Transverse colon (tissue), 4 donors: Measurements from ENCODE around the gene TMEM63B. TPM values are rescaled to one million over a fixed set of nuclear protein-coding genes. Genes with fewer than 3 reads are reported as not detected.

Experiments used
- DNase-seq: peaks from one replicate; pipeline ENCODE4 v3.0.0-alpha.2; 2019
- H3K27ac ChIP-seq, 4 donors: fragments of 200-600 bp; sonication (generic); 2 replicates each; pipeline ENCODE4 v1.5.1; 2016 to 2018; ENCODE audit warnings: inconsistent platforms in 4 of 4
- H3K27me3 ChIP-seq: fragments of 200-600 bp; sonication (generic); 2 replicates; pipeline ENCODE4 v1.5.1; 2017; ENCODE audit warnings: inconsistent platforms
- H3K36me3 ChIP-seq, 4 donors: fragments of 200-600 bp; sonication (generic); 2 replicates each; pipeline ENCODE4 v1.5.1; 2017 to 2019; ENCODE audit warnings: inconsistent platforms in 4 of 4
- H3K4me1 ChIP-seq, 4 donors: fragments of 200-600 bp; sonication (generic); 2 replicates each; pipeline ENCODE4 v1.5.1; 2017 to 2020; ENCODE audit warnings: inconsistent platforms in 4 of 4
- H3K4me3 ChIP-seq, 4 donors: fragments of 200-600 bp; sonication (generic); 1 replicate in 1 of 4; 2 replicates in 3 of 4; pipeline versions ENCODE4 v1.5.1 to v1.6.1; 2017 to 2019; ENCODE audit warnings: inconsistent platforms in 4 of 4
- H3K9me3 ChIP-seq, 2 donors: fragments of 200-600 bp; sonication (generic); 2 replicates each; pipeline ENCODE4 v1.5.1; 2017 to 2019; ENCODE audit warnings: inconsistent platforms in 2 of 2
- CTCF ChIP-seq, 5 experiments: fragments of 200-600 bp in 3 of 5; fragments of 450-650 bp in 2 of 5; sonication (generic) in 3 of 5; IDR thresholded peaks; 1 replicate in 2 of 5; 2 replicates in 3 of 5; pipeline ENCODE4 v1.5.1; 2016 to 2017; ENCODE audit warnings: antibody characterized with exemption in 5 of 5, inconsistent platforms in 3 of 5, mild to moderate bottlenecking in 2 of 5, moderate library complexity in 1 of 5
- EP300 ChIP-seq: sonication (generic); formaldehyde crosslinking; IDR thresholded peaks from one replicate; pipeline ENCODE4 v1.6.1; 2017; ENCODE audit warnings: antibody characterized with exemption, low read depth
- POLR2A ChIP-seq: fragments of 450-650 bp; IDR thresholded peaks from one replicate; pipeline ENCODE4 v1.6.1; 2016; ENCODE audit warnings: antibody characterized with exemption, mild to moderate bottlenecking, moderate library complexity
- POLR2AphosphoS5 ChIP-seq, 3 donors: sonication (generic); formaldehyde crosslinking; IDR thresholded peaks; one replicate each; pipeline ENCODE4 v1.6.1; 2016; ENCODE audit warnings: antibody characterized with exemption in 3 of 3
- WGBS, 2 donors: methylation state at CpG; one replicate each; pipeline ENCODE4 v1.1.5; 2018; ENCODE audit warnings: low coverage in 1 of 2; 5-methylcytosine and 5-hydroxymethylcytosine counted together
- in situ Hi-C, 4 donors: fragments of 200-750 bp; cut with MboI; loops; one replicate each; pipeline versions ENCODE4 v1.15.0 to v1.15.1; 2017; ENCODE audit warnings: low sequenced_read_pairs in 3 of 4, low pct_ligation_motif_present in 1 of 4, low pct_unique_long_range_greater_than_20kb in 1 of 4
- intact Hi-C: fragments of 100-400 bp; cut with DNase I; formaldehyde crosslinking; loops from one replicate; pipeline ENCODE4 v1.15.1; 2023; ENCODE audit warnings: low total_unique reads
- total RNA-seq, 4 donors: library from RNA; depleted of rRNA; stranded (reverse); fragments of >200 nt; gene quantifications; one replicate each; pipeline ENCODE4 v1.1.0, GENCODE V29; 2016

TMEM63B gene
- total RNA-seq, 4 donors from 2014 or later = 35.0 to 258 (median 89.4) TPM

- H3K36me3 ChIP-seq = peaks cover 0 to 35% (median 10%) of the 10 kb centered on the region in 4 donors
- WGBS, 2 donors = 90% methylated on average over 2 to 3 of the region's 3 CpGs
- H3K4me3 ChIP-seq = no peak overlapping the region
- no peak for TF ChIP-seq EP300
- no peak for TF ChIP-seq CTCF (IDR thresholded peaks at IDR 0.05)
- TF ChIP-seq POLR2A = no peak
- TF ChIP-seq POLR2AphosphoS5 (IDR thresholded peaks at IDR 0.05) = no peak
- DNase-seq = no peak
- in situ Hi-C loops = no loop called here
- no peaks in the 10 kb centered on the region for H3K27me3 ChIP-seq
- intact Hi-C loops = no loop called here
- H3K9me3 ChIP-seq = no peaks in the 10 kb centered on the region
- peak overlapping the region in 1 of 4 donors; percentile 70 for H3K27ac ChIP-seq
- H3K4me1 ChIP-seq = peaks cover 0 to 12% (median 4%) of the 10 kb centered on the region in 4 donors
Observed at GRCh38 chr6:44110966-44111365, 16.4 kb upstream of the TMEM63B start.

GRCh38 chr6:44111434-44112417 is 15.6 kb upstream of the TMEM63B start:
- Histone ChIP-seq H3K27me3 (no peaks in the 10 kb centered on the region), H3K9me3 (no peaks in the 10 kb centered on the region), H3K36me3 (peaks cover 0 to 35% (median 10%) of the 10 kb centered on the region in 4 donors), H3K27ac (peak overlapping the region in 1 of 4 donors; percentile 70), H3K4me3 (no peak overlapping the region), H3K4me1 (peaks cover 5 to 19% (median 10%) of the 10 kb centered on the region in 4 donors)
- in situ Hi-C loops (no loop called here), intact Hi-C loops (no loop called here)
- no peak for DNase-seq
- TF ChIP-seq CTCF (IDR thresholded peaks at IDR 0.05) (no peak), POLR2AphosphoS5 (IDR thresholded peaks at IDR 0.05) (no peak), POLR2A (no peak), EP300 (no peak)
- 77 to 79% methylated on average over 6 of the region's 6 CpGs for WGBS, 2 donors

GRCh38 chr6:44113414-44113813 is 13.9 kb upstream of the TMEM63B start:
- no peak overlapping the region for H3K27ac ChIP-seq
- peaks cover 0 to 35% (median 10%) of the 10 kb centered on the region in 4 donors for H3K36me3 ChIP-seq
- H3K27me3 ChIP-seq = no peaks in the 10 kb centered on the region
- DNase-seq = no peak
- TF ChIP-seq POLR2A (no peak), CTCF (IDR thresholded peaks at IDR 0.05) (no peak), EP300 (no peak), POLR2AphosphoS5 (IDR thresholded peaks at IDR 0.05) (no peak)
- in situ Hi-C loops (no loop called here), intact Hi-C loops (no loop called here)
- H3K4me1 ChIP-seq = peaks cover 14 to 35% (median 23%) of the 10 kb centered on the region in 4 donors
- no peaks in the 10 kb centered on the region for H3K9me3 ChIP-seq
- H3K4me3 ChIP-seq = no peak overlapping the region
- 53 to 100% methylated on average over 1 to 3 of the region's 3 CpGs for WGBS, 2 donors

GRCh38 chr6:44115866-44116265 is 11.5 kb upstream of the TMEM63B start:
- no peak overlapping the region for H3K4me3 ChIP-seq
- peaks cover 0 to 35% (median 10%) of the 10 kb centered on the region in 4 donors for H3K36me3 ChIP-seq
- H3K27me3 ChIP-seq = no peaks in the 10 kb centered on the region
- no peak for DNase-seq
- no peaks in the 10 kb centered on the region for H3K9me3 ChIP-seq
- in situ Hi-C loops (no loop called here), intact Hi-C loops (loop anchor here (1.0 kb wide), 1 partner anchor 34 kb away; no protein-coding TSS in a partner anchor)
- H3K27ac ChIP-seq = peak overlapping the region in 3 of 4 donors; percentile 73 to 79 (median 77)
- TF ChIP-seq EP300 = no peak
- TF ChIP-seq CTCF (IDR thresholded peaks at IDR 0.05) = no peak
- TF ChIP-seq POLR2AphosphoS5 (IDR thresholded peaks at IDR 0.05) = no peak
- TF ChIP-seq POLR2A = no peak
- H3K4me1 ChIP-seq = peaks cover 18 to 46% (median 36%) of the 10 kb centered on the region in 4 donors
- 82 to 90% methylated on average over 2 to 5 of the region's 5 CpGs for WGBS, 2 donors
